ENCODE results near the gene SERPINA6.

GRCh38 chr14:94322648-94323570 lies at the start of gene SERPINA6:
- TF ChIP-seq CTCF (IDR thresholded peaks at IDR 0.05) (no peak), POLR2A (IDR thresholded peaks at IDR 0.05) (no peak)

Data from testis (tissue), 2 donors.